GM13977 (cell line): ENCODE measurements around the gene TM4SF1.

Source experiments
- DNase-seq: peaks from one replicate; pipeline ENCODE4 v3.0.0; 2012; ENCODE audit warnings: low spot score
- in situ Hi-C: fragments of 300-500 bp; cut with MboI; formaldehyde crosslinking; loops from one replicate; pipeline ENCODE4 v1.12.0; 2022; ENCODE audit warnings: low sequenced_read_pairs, low pct_unique_long_range_greater_than_20kb, mixed read lengths, inconsistent platforms; ENCODE audit not compliant: unreplicated experiment
- TF ChIP-seq, protein P1 (sequence below): IDR thresholded peaks from 2 replicates; pipeline ENCODE4 v1.5.1; 2012; ENCODE audit warnings: mild to moderate bottlenecking, control low read depth; ENCODE audit not compliant: insufficient read depth; ENCODE audit errors: extremely low read depth, missing control alignments

Gene TM4SF1

DNA sequence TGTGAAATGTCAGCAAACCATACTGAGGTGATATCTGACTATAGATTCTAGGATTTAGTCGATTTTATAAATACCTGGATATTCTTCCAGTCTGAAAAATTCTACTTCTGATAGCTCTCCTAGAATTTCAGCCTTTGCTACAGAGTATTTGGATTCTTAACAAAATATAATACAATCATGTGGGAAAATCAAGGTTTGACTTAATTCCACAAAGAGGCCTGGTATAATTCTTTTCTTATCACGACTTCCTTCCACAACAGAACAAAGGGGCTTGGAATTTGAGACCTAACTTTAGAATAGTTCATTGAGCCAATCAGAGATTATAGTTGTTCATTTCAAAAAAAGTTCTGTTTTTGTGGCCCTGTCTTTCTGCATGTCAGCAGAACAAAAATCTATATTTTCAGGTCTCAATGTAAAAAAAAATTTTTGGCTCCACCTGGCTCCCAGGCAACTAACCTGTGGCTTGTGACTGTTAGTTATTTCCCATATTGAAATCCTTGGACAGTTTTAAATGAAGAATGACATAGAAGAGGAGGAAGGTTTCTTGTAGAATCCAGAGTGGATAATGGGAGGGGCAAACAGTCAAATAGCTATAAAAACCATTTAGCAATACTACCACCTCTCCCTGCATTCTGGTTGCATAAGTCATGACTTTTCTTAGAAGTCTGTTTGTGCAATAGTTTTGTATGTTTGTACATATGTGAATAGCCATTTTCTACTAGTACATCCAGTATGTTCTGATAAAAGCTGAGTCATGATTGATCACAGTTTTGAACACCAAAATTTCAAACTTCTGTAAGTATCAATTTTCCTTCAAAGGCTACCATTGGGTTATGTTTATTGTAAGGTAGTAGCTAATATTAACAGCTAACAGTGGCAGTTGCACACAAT lies 4.0 kb downstream of the TM4SF1 start:
- in situ Hi-C loops: no loop called here
- TF ChIP-seq, protein P1, sequence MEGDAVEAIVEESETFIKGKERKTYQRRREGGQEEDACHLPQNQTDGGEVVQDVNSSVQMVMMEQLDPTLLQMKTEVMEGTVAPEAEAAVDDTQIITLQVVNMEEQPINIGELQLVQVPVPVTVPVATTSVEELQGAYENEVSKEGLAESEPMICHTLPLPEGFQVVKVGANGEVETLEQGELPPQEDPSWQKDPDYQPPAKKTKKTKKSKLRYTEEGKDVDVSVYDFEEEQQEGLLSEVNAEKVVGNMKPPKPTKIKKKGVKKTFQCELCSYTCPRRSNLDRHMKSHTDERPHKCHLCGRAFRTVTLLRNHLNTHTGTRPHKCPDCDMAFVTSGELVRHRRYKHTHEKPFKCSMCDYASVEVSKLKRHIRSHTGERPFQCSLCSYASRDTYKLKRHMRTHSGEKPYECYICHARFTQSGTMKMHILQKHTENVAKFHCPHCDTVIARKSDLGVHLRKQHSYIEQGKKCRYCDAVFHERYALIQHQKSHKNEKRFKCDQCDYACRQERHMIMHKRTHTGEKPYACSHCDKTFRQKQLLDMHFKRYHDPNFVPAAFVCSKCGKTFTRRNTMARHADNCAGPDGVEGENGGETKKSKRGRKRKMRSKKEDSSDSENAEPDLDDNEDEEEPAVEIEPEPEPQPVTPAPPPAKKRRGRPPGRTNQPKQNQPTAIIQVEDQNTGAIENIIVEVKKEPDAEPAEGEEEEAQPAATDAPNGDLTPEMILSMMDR: no peak
- no peak for DNase-seq

- DNase-seq: no peak
- in situ Hi-C loops: no loop called here
These were observed 5.7 kb downstream of the TM4SF1 start for GRCh38 chr3:149371723-149372114.

DNA sequence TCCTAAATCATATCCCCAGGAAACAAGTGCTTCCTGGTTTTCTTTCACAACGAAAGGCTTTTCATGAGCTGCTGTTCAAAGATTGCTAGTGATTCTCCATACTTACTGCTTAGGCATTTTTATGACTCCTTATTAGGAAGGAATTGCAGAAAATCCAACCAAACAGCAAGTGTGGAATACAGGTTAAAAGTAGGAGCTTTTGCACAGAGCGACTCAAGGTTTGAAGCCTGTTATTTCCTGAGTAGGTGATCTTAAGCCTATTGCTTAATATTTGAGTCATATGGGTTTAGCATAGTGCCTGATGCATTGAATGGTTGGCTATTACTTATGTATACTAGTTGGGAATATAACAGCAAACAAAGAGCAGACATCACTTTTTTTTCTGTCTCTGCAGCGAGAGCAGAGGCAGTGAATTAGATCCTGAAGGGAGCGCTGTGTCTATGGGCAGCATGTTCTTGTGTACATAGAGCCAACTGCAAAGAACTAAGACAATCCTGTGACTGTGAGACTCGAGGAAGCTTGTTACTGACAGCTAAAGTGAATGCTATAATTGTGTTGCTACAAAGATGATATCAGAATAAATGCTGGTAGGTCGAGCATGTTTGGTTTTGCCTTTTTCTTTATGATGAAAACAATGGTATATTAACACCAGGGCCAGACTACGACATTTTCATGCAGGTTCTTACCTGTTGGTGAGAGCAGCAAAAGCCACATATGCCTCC lies 6.3 kb downstream of the TM4SF1 start:
- TF ChIP-seq, protein P1: no peak
- in situ Hi-C loops: no loop called here
- DNase-seq: no peak

More at GRCh38 chr3:149371723-149372114, 5.7 kb downstream of the TM4SF1 start:
- TF ChIP-seq, protein P1: no peak

DNA sequence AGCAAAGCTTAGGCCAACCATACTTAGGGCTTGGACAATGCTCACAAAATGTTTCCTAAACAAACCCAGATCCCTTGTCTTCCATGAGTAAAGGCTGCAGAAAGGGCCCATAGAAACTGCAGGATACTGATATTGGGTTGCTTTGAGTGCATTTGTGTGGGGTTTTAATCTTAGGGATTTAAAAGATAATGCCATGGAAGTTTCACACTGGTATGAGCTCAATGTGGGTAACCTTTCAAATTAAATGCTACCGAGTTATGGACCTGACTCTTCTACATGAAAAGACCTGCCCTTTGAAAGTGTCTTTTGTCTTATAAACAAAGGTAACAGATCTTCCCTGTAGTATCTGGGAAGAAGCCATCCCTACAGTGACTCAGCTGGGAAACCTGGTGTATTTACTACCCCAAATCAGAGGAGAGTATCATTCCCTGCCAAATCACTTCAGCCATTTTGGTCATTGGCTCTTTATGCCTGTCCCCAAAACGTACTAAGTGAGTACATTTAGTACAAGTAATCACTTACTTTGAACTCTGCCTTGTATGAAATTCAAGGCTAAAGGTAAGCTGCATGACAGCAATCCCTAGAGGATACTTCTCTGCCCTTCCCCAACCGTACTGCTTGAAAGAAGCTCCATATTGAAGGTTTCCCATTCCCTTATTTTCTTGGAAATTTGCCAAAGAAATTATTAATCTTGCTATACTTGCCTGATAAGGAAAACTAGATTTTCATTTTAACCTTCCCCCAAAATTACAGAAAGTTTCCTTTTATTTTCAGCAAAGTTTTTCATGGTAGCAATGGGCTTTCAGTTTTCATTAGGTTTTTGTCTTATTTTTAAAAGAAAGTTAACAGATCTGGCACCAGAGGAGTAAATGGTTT lies 7.2 kb downstream of the TM4SF1 start:
- TF ChIP-seq, protein P1: no peak
- in situ Hi-C loops: no loop called here
- no peak for DNase-seq

DNA sequence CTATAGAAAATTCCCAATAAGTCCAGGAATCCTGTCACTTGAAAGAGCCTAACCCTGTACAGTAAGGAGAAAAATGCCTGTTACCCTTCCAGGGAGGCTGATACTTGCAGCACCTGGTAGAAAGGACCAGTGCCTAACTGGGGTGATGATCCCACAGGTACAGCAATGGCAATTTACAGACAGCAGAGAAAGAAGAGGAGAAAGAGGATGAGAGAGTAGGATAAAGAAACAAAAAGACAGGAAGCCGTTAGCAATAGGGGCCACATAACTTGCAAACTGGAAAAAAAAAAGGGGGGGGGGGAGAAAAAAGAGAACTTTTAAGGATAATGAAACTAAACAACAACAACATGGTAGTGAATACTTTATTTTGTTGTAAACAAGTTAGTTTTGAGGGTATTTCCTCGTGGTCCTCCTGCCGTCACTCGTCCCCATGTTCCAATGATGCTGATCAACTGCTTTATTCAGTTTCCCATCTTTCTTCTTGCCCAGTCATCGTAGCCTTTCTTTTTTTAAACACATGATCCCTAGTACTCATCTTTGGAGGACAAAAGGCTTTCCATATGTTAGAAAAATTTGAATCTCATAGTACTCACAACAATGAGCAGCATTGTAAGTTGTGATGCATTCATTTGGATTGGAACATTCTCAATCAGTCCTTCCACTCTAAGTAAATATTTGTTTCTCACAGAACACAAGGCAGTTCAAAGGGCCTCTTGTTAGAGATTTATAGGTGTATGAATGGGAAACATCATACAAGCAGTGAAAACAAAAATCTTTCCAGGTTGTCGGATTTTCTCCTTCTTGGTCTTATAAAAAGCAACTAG lies 8.6 kb downstream of the TM4SF1 start:
- TF ChIP-seq, protein P1: no peak
- in situ Hi-C loops: no loop called here
- no peak for DNase-seq

GRCh38 chr3:149368201-149368673 lies 9.2 kb downstream of the TM4SF1 start:
- no peak for DNase-seq
- in situ Hi-C loops: no loop called here
- TF ChIP-seq, protein P1: no peak
